ENCODE results near the gene MX2. TPM values are rescaled to one million over a fixed set of nuclear protein-coding genes. Genes with fewer than 3 reads are reported as not detected.

The MX2 gene
- total and polyA plus RNA-seq, 12 donors, result 0.44 to 31.3 (median 4.8) TPM

GRCh38 chr21:41458559-41458958, 96.7 kb downstream of the MX2 start:
- Histone ChIP-seq H3K9me3 (replicated peaks in 1 of 3) (no peaks in the 10 kb centered on the region), H3K4me3 (no peak overlapping the region), H3K27ac (no peak overlapping the region), H3K27me3 (no peaks in the 10 kb centered on the region), H3K36me3 (replicated peaks in 1 of 2) (no peaks in the 10 kb centered on the region), H3K4me1 (replicated peaks in 1 of 2) (no peaks in the 10 kb centered on the region)
- intact Hi-C loops (cut with DNase I), result no loop called here
- no peak for DNase-seq
- WGBS, 4 donors, result 84 to 95% (median 92%) methylated on average over 5 to 22 of the region's 22 CpGs
- TF ChIP-seq CTCF (IDR thresholded peaks at IDR 0.05), result no peak
- TF ChIP-seq POLR2A (IDR thresholded peaks at IDR 0.05), result no peak

Other genes starting within 250 kb of the MX2 start
- gene BACE2, start 193.9 kb upstream of the MX2 start, total RNA-seq, result 10 to 100 TPM in 8 of 9 donors, 1 to 10 TPM in 1; 4.6 to 24.4 (median 13.8) TPM
- gene BACE2, start 193.9 kb upstream of the MX2 start, polyA plus RNA-seq, result 10 to 100 TPM in 1 of 3 donors, 1 to 10 TPM in 2; 3.9 to 15.9 (median 6.6) TPM
- under 1 TPM in 3 of 9 donors, not detected in 6; 0.22 to 0.38 (median 0.25) TPM for gene FAM3B, start 45.2 kb upstream of the MX2 start, total RNA-seq
- gene FAM3B, start 45.2 kb upstream of the MX2 start, polyA plus RNA-seq, result under 1 TPM in 1 of 3 donors, not detected in 2; 0.07 TPM
- gene MX1, start 64.2 kb downstream of the MX2 start, total RNA-seq, result 10 to 100 TPM; 14.0 to 44.4 (median 26.0) TPM
- 10 to 100 TPM; 20.6 to 42.0 (median 39.6) TPM for gene MX1, start 64.2 kb downstream of the MX2 start, polyA plus RNA-seq
- under 1 TPM in 3 of 9 donors, not detected in 6; under 0.01 to 0.61 (median 0.43) TPM for gene TMPRSS2, start 146.1 kb downstream of the MX2 start, total RNA-seq
- gene TMPRSS2, start 146.1 kb downstream of the MX2 start, polyA plus RNA-seq, result under 1 TPM in 2 of 3 donors, not detected in 1; 0.16 to 0.17 TPM

Data from adrenal gland (tissue), 12 donors.